A549 (cell line): ENCODE measurements around the gene ZBTB25. TPM values are rescaled to one million over a fixed set of nuclear protein-coding genes. Genes with fewer than 3 reads are reported as not detected.

ENCODE experiments used
- ATAC-seq, 2 experiments: fragments of 200-7000 bp in 1 of 2; fragments of >200 bp in 1 of 2; cut with Nextera tagmentation in 1 of 2; cut with Tn5 transposase in 1 of 2; 3 replicates each; pipeline versions ENCODE4 v1.8.0 to v1.9.1; 2018 to 2020; ENCODE audit warnings: mild to moderate bottlenecking in 1 of 2, moderate library complexity in 1 of 2
- CTCF ChIA-PET: fragments of 300-600 bp; sonication (Branson Sonifier 250); formaldehyde crosslinking; extraction: SDS; loops from one replicate; lab custom pipeline; 2021; ENCODE audit warnings: antibody characterized with exemption, inconsistent platforms; lab: Yijun Ruan, JAX
- POLR2A ChIA-PET: fragments of 350-600 bp; formaldehyde crosslinking; extraction: SDS; loops from one replicate; lab custom pipeline; 2021; ENCODE audit warnings: antibody characterized with exemption, inconsistent platforms; lab: Yijun Ruan, JAX
- DNase-seq, 2 experiments: peaks; one replicate each; pipeline versions ENCODE4 v3.0.0 to v3.0.0-alpha.2; 2011 to 2016; ENCODE audit warnings: low read depth in 1 of 2, low spot score in 1 of 2
- FAIRE-seq: peaks from 2 replicates; lab custom pipeline; 2011; peaks lifted over from hg19 to GRCh38; lab: Jason Lieb, UNC
- H3K27ac ChIP-seq, 2 experiments: fragments of >200 bp; sonication (Bioruptor Twin); formaldehyde crosslinking; 3 replicates each; pipeline ENCODE4 v1.5.1; 2016 to 2017
- H3K4me1 ChIP-seq: fragments of >200 bp; sonication (Bioruptor Twin); formaldehyde crosslinking; 3 replicates; pipeline ENCODE4 v1.6.1; 2016
- H3K4me2 ChIP-seq: fragments of >200 bp; sonication (Bioruptor Twin); formaldehyde crosslinking; 3 replicates; pipeline ENCODE4 v1.6.1; 2016
- H3K4me3 ChIP-seq: fragments of >200 bp; sonication (Bioruptor Twin); formaldehyde crosslinking; 3 replicates; pipeline ENCODE4 v1.5.1; 2016
- H3K9me3 ChIP-seq: fragments of >200 bp; sonication (Bioruptor Twin); formaldehyde crosslinking; 3 replicates; pipeline ENCODE4 v1.6.1; 2016
- CBX8 ChIP-seq: fragments of 200-600 bp; sonication (generic); IDR thresholded peaks from 2 replicates; pipeline ENCODE4 v1.6.1; 2016
- CEBPB ChIP-seq, 2 experiments: fragments of >200 bp in 1 of 2; sonication (Bioruptor Twin) in 1 of 2; formaldehyde crosslinking in 1 of 2; IDR thresholded peaks; 2 replicates each; pipeline ENCODE4 v1.6.1; 2012 to 2016
- CHD4 ChIP-seq: fragments of 200-600 bp; sonication (generic); IDR thresholded peaks from 2 replicates; pipeline ENCODE4 v1.6.1; 2016; ENCODE audit warnings: antibody characterized with exemption, mild to moderate bottlenecking, borderline replicate concordance
- CTCF ChIP-seq: fragments of >200 bp; sonication (Bioruptor Twin); formaldehyde crosslinking; IDR thresholded peaks from 3 replicates; pipeline ENCODE4 v1.5.1; 2016
- EHMT2 ChIP-seq: fragments of 200-600 bp; sonication (generic); IDR thresholded peaks from 2 replicates; pipeline ENCODE4 v1.6.1; 2016; ENCODE audit warnings: antibody characterized with exemption, low read depth, mild to moderate bottlenecking, moderate library complexity
- ELK1 ChIP-seq: fragments of 150-350 bp; IDR thresholded peaks from 2 replicates; pipeline ENCODE4 v1.6.1; 2014; ENCODE audit warnings: low read depth, mild to moderate bottlenecking, low read length
- FOSB ChIP-seq: fragments of 250-450 bp; sonication (Bioruptor Pico); IDR thresholded peaks from 2 replicates; pipeline ENCODE4 v1.5.0; 2020; ENCODE audit warnings: mild to moderate bottlenecking, moderate library complexity
- GATA3 ChIP-seq: IDR thresholded peaks from 2 replicates; pipeline ENCODE4 v1.6.1; 2012; ENCODE audit warnings: borderline replicate concordance
- HMGXB4 ChIP-seq: fragments of 250-450 bp; sonication (Bioruptor Pico); IDR thresholded peaks from 2 replicates; pipeline ENCODE4 v1.5.0; 2021; ENCODE audit warnings: mild to moderate bottlenecking, moderate library complexity, borderline replicate concordance
- HOXB5 ChIP-seq: fragments of 250-450 bp; sonication (Bioruptor Pico); IDR thresholded peaks from 2 replicates; pipeline ENCODE4 v1.5.0; 2020; ENCODE audit warnings: mild to moderate bottlenecking, moderate library complexity
- JUN ChIP-seq, 2 experiments: fragments of >200 bp; sonication (Bioruptor Twin); formaldehyde crosslinking; IDR thresholded peaks; 2 replicates in 1 of 2; 3 replicates in 1 of 2; pipeline ENCODE4 v1.6.1; 2016 to 2017
- KDM1A ChIP-seq: fragments of 200-600 bp; sonication (generic); IDR thresholded peaks from 2 replicates; pipeline ENCODE4 v1.6.1; 2016; ENCODE audit warnings: low read depth, mild to moderate bottlenecking
- MAX ChIP-seq: IDR thresholded peaks from 2 replicates; pipeline ENCODE4 v1.6.1; 2012
- MYC ChIP-seq: IDR thresholded peaks from 2 replicates; pipeline ENCODE4 v1.6.1; 2012; ENCODE audit warnings: mild to moderate bottlenecking, inconsistent platforms, low read length, improper control_type of control experiment, borderline replicate concordance
- NPAS2 ChIP-seq: fragments of 250-450 bp; sonication (Bioruptor Pico); IDR thresholded peaks from 2 replicates; pipeline ENCODE4 v1.8.0; 2022; ENCODE audit warnings: mild to moderate bottlenecking, moderate library complexity, borderline replicate concordance
- NR3C1 ChIP-seq: fragments of >200 bp; sonication (Bioruptor Twin); formaldehyde crosslinking; IDR thresholded peaks from 3 replicates; pipeline ENCODE4 v1.6.1; 2017
- PBX3 ChIP-seq: IDR thresholded peaks from 2 replicates; pipeline ENCODE4 v1.6.1; 2012
- RAD21 ChIP-seq, 2 experiments: fragments of >200 bp in 1 of 2; sonication (Bioruptor Twin) in 1 of 2; formaldehyde crosslinking in 1 of 2; IDR thresholded peaks in 1 of 2; conservative IDR thresholded peaks in 1 of 2; 2 replicates in 1 of 2; 3 replicates in 1 of 2; pipeline ENCODE4 v1.6.1; 2012 to 2018; ENCODE audit warnings: inconsistent platforms in 1 of 2
- RNF2 ChIP-seq: fragments of 200-600 bp; sonication (generic); IDR thresholded peaks from 2 replicates; pipeline ENCODE4 v1.6.1; 2016; ENCODE audit warnings: low read depth, mild to moderate bottlenecking, antibody characterized with exemption, moderate library complexity, borderline replicate concordance
- SREBF2 ChIP-seq: fragments of 450-650 bp; IDR thresholded peaks from 2 replicates; pipeline ENCODE4 v1.6.1; 2014; ENCODE audit warnings: mild to moderate bottlenecking, moderate library complexity
- TFCP2L1 ChIP-seq: fragments of 250-450 bp; sonication (Bioruptor Pico); IDR thresholded peaks from 2 replicates; pipeline ENCODE4 v1.5.0; 2021; ENCODE audit warnings: mild to moderate bottlenecking
- ZFP36 ChIP-seq: fragments of 450-650 bp; IDR thresholded peaks from 2 replicates; pipeline ENCODE4 v1.6.1; 2014; ENCODE audit warnings: borderline replicate concordance; ENCODE audit not compliant: partially characterized antibody
- ZNF302 ChIP-seq: fragments of 250-450 bp; sonication (Bioruptor Pico); IDR thresholded peaks from 2 replicates; pipeline ENCODE4 v1.9.0; 2021; ENCODE audit warnings: inconsistent platforms, mild to moderate bottlenecking, moderate library complexity
- ZSCAN20 ChIP-seq: fragments of 250-450 bp; sonication (Bioruptor Pico); IDR thresholded peaks from 2 replicates; pipeline ENCODE4 v1.8.0; 2022; ENCODE audit warnings: mild to moderate bottlenecking, moderate library complexity
- WGBS: methylation state at CpG from one replicate; pipeline ENCODE4 v1.1.6; 2017; ENCODE audit errors: missing lambda C conversion rate; 5-methylcytosine and 5-hydroxymethylcytosine counted together
- polyA plus RNA-seq, 4 experiments: library from polyadenylated mRNA; depleted of rRNA in 3 of 4; stranded (reverse); fragments of >200 nt; fragmentation: RNase III in 1 of 4; extraction: RNeasy Plus Mini Kit Qiagen cat#74134 plus additional on column Dnase treatment in 1 of 4; gene quantifications; 2 replicates in 3 of 4; 3 replicates in 1 of 4; pipeline ENCODE4 v1.2.3, GENCODE V29; 2011 to 2017

The ZBTB25 gene
- polyA plus RNA-seq, 2 of the 4 experiments (the other 2 are of a cell fraction) = 5.4 to 15.0 TPM

- no peak for DNase-seq
- Histone ChIP-seq H3K4me3 (no peak overlapping the region), H3K4me1 (peaks cover 10% of the 10 kb centered on the region; the same call in 2 of the 3 replicates), H3K9me3 (no peaks in the 10 kb centered on the region), H3K27ac (no peak overlapping the region), H3K4me2 (no peak overlapping the region)
- ATAC-seq = no peak
- ChIA-PET CTCF (interaction anchor here (0.7 to 2.3 kb wide), 6 partner anchors 7 to 87 kb away, joined by 3 to 12 read pairs (median 4); no protein-coding TSS in a partner anchor), POLR2A (no interaction called here)
- FAIRE-seq = no peak
- TF ChIP-seq CHD4 = no peak
- no peak for TF ChIP-seq ELK1
- TF ChIP-seq MYC = no peak
- no peak for TF ChIP-seq HOXB5
- no peak for TF ChIP-seq NR3C1
- no peak for TF ChIP-seq PBX3
- no peak for TF ChIP-seq RNF2
- no peak for TF ChIP-seq EHMT2
- TF ChIP-seq SREBF2 = no peak
- no peak for TF ChIP-seq HMGXB4
- TF ChIP-seq CTCF = no peak
- no peak for TF ChIP-seq ZNF302
- TF ChIP-seq NPAS2 = no peak
- no peak for TF ChIP-seq ZFP36
- TF ChIP-seq CBX8 = no peak
- TF ChIP-seq TFCP2L1 (CRISPR knock-in tag) = no peak
- 98% methylated on average over 6 of the region's 6 CpGs for WGBS
Observed at GRCh38 chr14:64423987-64424386, 79.7 kb downstream of the ZBTB25 start.

- 92% methylated on average over 7 of the region's 7 CpGs for WGBS
- H3K4me3 ChIP-seq = no peak overlapping the region
- no peak for TF ChIP-seq GATA3
- no peak for TF ChIP-seq RAD21 (conservative IDR thresholded peaks at IDR 0.05 in 1 of 2, IDR thresholded peaks at IDR 0.05 in 1 of 2)
- TF ChIP-seq FOSB = no peak
- no peak for TF ChIP-seq NR3C1
- TF ChIP-seq MAX = no peak
- TF ChIP-seq KDM1A = no peak
- no peak for TF ChIP-seq ZNF302
- TF ChIP-seq ZSCAN20 = no peak
- no peak for TF ChIP-seq JUN (IDR thresholded peaks at IDR 0.05)
- TF ChIP-seq CEBPB (IDR thresholded peaks at IDR 0.05) = no peak
- TF ChIP-seq ZFP36 = no peak
- no peaks in the 10 kb centered on the region for H3K9me3 ChIP-seq
- peaks cover 10% of the 10 kb centered on the region; the same call in 2 of the 3 replicates for H3K4me1 ChIP-seq
- H3K27ac ChIP-seq = no peak overlapping the region
- ChIA-PET POLR2A (no interaction called here), CTCF (interaction anchor here (0.9 to 2.3 kb wide), 3 partner anchors 8 to 79 kb away, joined by 4 to 12 read pairs (median 5); no protein-coding TSS in a partner anchor)
- no peak overlapping the region for H3K4me2 ChIP-seq
- no peak for ATAC-seq
- FAIRE-seq = no peak
- DNase-seq = no peak
Observed at GRCh38 chr14:64422756-64423155, 80.9 kb downstream of the ZBTB25 start.
